ENCODE results near the gene LRIG2.
A peak's percentile ranks its signal among the peaks of the same experiment; 100 is the strongest.
"Not testable (repeated sequence)": the region's sequence is repeated elsewhere in the genome, so short reads cannot be mapped to it uniquely, and the experiment has no call there.

The LRIG2 gene, protein sequence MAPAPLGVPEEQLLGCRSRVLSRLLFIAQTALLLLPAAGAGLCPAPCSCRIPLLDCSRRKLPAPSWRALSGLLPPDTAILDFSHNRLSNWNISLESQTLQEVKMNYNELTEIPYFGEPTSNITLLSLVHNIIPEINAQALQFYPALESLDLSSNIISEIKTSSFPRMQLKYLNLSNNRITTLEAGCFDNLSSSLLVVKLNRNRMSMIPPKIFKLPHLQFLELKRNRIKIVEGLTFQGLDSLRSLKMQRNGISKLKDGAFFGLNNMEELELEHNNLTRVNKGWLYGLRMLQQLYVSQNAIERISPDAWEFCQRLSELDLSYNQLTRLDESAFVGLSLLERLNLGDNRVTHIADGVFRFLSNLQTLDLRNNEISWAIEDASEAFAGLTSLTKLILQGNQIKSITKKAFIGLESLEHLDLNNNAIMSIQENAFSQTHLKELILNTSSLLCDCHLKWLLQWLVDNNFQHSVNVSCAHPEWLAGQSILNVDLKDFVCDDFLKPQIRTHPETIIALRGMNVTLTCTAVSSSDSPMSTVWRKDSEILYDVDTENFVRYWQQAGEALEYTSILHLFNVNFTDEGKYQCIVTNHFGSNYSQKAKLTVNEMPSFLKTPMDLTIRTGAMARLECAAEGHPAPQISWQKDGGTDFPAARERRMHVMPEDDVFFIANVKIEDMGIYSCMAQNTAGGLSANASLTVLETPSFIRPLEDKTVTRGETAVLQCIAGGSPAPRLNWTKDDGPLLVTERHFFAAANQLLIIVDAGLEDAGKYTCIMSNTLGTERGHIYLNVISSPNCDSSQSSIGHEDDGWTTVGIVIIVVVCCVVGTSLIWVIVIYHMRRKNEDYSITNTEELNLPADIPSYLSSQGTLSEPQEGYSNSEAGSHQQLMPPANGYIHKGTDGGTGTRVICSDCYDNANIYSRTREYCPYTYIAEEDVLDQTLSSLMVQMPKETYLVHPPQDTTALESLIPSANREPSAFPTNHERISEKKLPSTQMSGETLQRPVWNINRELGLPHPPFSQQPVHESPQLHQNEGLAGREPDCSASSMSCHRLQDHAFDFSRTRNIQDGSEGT

DNA sequence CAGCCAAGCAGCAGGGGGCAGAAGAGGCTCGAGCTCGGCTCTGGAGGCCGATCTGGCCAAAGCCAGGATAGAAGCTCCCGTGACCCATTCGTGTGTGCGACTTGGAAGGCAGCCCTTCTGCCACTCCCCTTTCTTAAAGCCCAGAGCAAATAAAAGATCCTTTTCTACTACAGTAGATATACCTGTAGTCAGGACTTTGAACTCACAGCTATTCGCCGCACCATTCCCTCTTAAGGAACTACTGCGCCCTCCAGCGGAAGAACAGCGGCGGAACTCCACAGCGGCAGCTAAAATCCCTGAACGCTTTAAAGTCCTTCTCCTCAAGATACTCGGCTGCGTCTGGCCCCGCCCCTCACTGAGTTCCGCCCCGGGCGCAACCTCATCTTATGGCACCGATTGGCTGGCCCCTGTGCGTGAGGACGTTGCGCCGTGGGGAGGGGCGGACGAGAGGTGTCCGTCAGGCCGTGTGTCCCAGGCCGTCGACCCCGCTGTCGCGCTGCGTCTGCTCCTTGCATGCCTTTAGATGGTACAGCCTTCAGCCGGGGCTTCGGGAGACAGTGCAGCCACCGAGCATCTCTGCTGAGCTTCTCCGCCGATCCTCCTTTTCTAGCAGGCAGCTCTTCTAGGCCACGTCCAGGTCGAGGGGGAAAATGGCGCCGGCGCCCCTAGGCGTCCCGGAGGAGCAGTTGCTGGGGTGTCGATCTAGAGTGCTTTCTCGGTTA, at the start of gene LRIG2:
Gene LRIG2, plus strand, starts transcription at position 442 of the 722 bp plus-strand sequence. Its CDS starts 209 bp downstream, at position 651.
- DNase-seq (ENCODE audit: low spot score) = peak; percentile 98

DNA sequence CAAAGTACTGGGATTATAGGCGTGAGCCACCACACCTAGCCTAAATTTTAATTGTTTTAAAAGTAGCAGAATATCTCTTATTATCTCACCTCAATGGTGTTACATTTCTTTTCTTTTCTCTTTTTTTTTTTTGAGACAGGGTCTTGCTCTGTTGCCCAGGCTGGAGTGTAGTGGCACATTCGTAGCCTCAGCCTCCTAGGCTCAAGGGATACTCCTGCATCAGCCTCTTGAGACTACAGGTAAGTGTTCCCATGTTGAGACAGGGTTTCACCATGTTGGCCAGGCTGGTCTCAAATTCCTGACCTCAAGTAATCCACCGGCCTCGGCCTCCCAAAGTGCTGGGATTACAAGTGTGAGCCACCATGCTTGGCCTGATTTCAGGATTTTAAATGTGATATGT, 49.7 kb upstream of the LRIG2 start:
- not testable (repeated sequence) for DNase-seq (ENCODE audit: low spot score)

DNA sequence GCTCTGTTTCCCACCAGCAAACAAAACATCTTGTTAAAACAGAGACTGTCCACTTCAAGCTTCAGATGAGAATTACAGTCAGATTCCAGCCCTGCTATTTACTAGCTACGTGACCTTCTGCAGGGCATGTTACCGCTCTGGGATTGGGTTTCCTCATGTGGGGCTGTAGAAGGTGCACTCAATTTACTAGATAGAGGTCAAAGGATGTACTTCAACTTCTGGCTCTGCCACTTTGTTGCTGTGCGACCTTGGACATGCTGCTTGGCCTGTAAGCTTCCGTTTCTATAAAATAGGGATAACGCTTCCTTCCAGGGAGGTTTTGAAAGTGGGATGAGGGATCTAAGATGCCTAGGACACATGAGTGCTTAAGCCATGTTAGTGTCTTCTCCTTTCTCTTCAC, 46.0 kb upstream of the LRIG2 start:
- no peak for DNase-seq (ENCODE audit: low spot score)

DNA sequence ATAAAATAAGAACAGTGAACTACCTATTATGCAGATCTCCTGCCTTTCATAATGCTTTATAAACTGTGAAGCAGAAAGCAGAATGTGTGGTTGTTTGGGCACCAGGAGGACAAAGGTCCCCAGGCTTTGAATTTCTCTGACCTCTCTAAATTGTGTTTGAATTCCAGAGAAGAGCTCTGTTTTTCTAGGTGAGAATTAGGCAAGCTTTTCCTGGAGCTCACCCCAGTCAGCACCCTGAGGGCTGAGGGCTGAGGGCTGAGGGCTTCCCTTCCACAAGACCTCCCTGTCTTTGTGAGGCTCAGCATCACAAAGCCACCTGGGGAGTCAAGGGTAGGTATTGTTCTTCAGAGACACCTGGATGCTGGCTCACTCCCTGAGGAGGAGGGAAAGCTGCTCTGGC, 45.5 kb upstream of the LRIG2 start:
- DNase-seq (ENCODE audit: low spot score) = no peak

DNA sequence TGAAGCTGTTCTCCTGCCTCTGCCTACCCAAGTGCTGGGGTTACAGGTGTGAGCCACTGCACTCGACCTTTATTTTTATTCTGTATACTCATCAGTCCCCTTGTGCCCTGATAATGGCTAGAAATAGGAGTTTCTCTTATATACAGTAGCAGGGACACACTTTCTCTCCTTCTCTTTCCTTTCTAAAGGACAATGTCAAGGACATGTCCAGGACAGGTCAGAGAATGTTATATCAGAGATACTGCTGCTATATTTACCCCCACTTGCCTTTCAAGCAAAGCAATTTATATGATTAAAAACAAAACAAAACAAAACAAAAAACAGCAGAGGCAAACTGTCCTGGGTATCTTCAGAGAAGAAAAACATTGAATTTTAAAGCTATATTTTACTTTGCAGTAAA, 43.2 kb upstream of the LRIG2 start:
- DNase-seq (ENCODE audit: low spot score) = no peak

DNA sequence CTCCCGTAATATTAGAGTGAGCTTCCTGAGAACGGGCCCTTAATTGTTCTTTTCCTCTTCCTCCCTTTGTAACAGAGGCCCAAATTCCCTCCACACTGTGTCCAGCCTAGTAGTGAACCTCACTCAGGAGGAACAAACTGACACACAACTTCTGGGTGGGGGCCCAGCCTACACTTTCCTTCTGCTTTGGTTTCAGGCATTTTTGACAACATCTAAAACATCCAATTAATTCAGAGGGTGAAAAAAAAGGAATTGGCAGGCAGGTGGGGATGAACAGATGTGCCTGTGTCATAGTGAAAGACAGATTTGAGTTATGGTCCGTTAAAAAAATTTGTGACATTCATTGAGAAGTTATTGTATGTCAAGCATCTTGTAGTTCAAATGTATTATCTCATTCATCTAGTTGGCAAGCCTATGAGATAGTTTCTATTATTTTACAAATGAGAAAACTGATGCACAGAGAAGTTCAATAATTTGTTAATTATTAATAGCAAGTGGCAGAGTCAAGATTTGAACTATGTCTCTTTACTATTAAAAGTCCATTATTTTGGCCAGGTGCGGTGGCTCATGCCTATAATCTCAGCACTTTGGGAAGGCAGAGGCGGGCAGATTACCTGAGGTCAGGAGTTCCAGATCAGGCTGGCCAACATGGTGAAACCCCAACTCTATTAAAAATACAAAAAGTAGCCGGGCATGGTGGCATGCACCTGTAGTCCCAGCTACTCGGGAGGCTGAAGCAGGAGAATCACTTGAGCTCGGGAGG, 41.6 kb upstream of the LRIG2 start:
- no peak for DNase-seq (ENCODE audit: low spot score)

DNA sequence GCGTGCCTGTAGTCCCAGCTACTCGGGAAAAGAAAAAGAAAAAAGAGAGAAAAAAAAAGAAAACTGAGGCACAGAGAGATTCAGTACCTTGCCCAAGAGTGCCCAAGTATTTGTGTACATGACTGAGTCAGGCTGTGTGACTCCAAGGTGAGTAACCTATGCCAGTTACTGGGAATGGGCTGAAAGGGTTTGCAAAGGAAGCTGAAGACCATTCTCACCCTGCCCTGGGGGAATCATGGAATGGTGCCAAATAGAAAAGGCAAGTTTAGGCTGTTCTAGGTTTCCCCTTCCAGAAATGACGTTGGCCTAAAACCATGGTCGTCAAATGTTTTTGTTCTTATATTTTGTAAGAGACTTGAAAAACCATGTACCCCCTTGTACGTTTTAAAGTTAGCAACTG, 37.9 kb upstream of the LRIG2 start:
- no peak for DNase-seq (ENCODE audit: low spot score)

DNA sequence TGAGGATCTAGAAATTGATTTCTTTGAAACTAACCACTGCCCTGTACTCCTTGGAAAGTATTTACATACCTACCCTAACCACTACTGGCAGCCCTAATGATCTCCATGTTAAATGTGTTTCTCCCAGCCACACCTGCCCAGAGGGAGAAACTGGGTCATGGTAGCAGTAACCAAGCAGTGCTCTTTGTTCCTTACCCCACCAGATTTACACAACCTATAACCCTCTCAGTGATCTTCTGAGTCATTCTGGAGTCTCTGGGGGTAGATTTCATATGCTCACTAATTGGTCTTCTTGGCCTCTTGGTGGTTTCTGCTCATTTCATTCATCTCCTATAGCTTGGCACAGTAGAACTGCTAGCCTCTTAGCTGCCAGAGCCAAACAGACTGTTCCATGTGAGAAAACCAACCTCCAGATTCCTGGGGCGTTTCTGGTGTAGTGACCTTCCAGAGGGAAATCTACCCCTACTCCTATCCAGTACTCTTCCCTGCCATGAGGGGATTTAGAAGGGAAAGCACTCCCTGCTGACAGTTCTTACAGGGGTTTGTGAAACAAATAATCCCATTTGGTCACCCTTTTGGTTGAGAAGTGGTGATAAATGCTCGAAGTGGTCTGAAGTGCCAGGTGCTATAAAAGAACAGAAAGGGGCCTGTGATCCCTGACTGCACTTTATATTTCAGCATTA, 36.2 kb upstream of the LRIG2 start:
- no peak for DNase-seq (ENCODE audit: low spot score)

DNA sequence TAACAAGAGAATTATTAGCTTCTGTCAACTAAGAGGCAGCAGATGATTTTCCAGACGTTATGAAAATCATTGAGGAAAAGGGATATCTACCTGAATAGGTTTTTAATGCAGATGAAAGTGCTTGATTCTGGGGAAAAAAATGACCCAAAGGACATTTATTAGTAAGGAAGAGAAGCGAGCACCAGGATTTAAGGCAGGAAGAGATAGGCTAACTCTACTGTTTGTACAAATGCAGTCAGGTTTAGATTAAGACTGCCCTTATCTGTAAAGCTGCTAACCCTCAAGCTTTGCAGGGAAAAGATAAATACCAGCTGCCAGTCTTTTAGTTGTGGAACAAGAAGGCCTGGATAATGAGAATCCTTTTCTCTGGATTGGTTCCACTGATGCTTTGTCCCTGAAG, 33.0 kb upstream of the LRIG2 start:
- no peak for DNase-seq (ENCODE audit: low spot score)

DNA sequence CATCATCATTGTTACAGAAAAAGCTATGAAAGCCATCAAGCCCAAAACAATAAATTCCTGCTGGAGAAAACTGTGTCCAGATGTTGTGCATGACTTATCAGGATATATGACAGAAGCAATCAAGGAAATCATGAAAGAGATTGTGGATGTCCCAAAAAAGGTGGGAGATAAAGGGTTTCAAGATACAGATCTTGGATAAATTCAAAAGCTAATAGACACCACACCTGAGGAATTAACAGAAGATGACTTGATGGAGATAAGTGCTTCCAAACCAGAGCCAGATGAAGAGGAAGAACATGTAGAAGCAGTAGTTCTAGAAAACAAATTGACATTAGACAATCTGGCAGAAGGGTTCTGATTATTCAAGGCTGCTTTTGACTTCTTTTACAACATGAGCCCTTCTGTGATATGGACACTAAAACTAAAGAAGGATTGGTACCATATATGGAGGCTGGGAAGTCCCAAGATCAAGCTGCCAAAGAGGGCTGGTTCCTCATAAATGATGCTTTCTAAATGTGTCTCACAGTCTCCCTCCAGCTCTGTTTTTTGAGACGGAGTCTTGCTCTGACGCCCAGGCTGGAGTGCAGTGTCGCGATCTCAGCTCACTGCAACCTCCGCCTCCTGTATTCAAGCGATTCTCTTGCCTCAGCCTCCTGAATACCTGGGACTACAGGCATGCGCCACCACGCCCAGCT, 32.1 kb upstream of the LRIG2 start:
- no peak for DNase-seq (ENCODE audit: low spot score)

DNA sequence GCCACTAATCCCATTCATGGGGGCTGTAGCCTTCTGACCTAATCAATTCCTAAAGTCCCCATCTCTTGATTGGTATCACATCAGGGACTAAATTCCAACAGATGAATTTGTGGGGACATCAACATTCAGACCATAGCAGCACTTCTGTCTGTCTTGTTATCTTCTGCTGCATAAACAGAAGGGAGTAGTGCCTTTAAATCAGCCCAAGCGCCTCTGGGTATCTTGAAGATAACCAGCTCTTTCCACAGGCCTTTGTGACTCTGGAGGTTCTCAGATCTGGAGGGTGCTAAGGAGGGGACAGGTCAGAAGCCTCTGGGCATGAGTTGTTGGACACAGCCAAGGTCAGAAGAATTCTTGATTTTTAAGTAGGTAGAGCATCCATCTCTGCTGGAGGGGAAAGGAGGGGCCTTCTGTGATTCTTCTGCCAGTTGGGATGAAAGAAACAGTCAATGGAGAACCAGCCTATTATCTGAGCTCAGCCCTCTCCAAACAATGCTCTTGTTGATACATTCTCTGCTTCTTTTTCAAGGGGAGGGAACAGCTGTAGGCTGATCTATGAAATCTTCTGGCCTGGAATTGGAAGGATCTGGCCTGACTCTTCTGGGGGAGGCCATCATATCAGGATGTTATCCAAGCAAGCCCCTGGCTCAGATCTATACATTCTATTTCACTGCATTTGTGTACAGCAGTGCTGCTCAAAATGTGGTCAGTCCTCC, 31.3 kb upstream of the LRIG2 start:
- DNase-seq (ENCODE audit: low spot score) = no peak

DNA sequence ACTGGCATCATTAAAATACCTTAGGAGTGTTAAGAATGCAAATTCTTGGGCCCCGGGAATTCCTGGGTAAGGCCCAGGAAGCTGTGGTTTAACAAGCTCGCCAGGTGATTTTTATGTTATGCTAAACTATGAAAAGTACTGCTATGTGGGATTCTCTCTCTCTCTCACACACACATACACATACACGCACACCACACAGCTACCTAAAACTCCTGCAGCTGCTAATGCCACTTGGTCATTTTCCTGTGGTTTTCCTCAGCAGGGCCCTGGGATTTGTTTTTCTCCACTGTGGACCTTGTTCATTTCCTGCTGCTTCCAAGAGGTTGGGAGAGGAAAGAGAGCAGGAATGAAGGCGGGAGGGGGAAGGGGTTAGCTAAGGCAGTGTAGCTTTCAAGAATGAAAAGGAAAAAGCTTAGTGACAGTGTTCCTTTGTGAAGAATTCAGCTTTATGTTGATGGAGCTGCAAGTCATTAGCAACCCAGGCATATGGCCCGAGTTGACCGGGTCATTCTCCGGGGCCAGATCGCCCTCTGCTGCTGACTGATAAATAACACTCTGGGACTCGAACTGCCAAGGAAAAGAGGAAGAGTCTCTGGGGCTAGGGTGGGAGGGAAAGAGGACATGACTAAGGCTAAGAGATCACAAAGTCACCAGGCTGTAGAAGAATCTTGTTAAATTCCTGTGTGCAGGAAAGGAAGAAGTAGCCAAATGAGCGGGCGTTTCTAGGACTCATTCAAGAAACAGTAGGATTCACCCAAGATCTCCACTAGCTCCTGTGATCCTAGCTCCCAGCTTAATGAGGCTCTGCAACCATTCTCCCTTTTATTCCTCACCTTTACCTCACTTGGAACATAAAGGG, 30.5 kb upstream of the LRIG2 start:
- peak; percentile 70 for DNase-seq (ENCODE audit: low spot score)

DNA sequence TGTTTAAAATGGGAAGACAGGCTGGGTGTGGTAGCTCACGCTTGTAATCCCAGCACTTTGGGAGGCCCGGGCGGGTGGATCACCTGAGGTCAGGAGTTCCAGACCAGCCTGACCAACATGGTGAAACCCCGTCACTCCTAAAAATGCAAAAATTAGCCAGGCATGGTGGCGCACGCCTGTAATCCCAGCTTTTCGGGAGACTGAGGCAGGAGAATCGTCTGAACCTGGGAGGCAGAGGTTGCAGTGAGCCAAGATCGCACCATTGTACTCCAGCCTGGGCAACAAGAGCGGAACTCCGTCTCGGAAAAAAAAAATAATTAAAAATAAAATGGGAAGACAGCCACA, 29.9 kb upstream of the LRIG2 start:
- not testable (repeated sequence) for DNase-seq (ENCODE audit: low spot score)

DNA sequence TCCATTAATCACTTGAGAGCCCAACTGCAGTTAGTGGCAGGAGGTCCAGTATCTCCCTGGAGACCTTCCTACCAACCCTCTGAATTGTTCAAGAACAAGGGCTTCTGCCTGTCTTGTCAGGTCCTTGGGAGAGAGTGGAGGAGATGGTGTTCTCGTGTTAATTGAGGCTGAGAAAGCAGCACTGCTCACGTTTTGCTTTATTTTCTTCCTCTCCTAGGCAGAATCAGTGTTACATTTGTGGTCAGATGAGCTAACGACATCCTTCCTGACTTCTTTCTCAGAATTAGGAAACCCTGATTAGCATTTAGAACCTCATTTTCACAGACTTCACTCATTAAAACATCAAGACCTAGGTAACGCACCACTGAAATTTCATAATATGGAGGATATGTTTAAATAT, 26.4 kb upstream of the LRIG2 start:
- DNase-seq (ENCODE audit: low spot score) = no peak

DNA sequence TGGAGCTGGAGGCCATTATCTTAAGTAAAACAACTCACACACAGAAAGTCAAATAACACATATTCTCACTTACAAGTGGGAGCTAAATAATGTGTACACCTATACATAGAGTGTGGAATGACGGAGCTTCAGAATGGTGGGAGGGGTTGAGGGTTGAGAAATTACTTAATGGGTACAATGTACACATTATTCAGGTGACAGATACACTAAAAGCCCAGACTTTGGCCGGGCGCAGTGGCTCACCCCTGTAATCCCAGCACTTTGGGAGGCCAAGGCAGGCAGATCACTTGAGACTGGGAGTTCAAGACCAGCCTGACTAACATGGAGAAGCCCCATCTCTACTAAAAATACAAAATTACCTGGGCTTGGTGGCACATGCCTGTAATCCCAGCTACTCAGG, 24.9 kb upstream of the LRIG2 start:
- no peak for DNase-seq (ENCODE audit: low spot score)

DNA sequence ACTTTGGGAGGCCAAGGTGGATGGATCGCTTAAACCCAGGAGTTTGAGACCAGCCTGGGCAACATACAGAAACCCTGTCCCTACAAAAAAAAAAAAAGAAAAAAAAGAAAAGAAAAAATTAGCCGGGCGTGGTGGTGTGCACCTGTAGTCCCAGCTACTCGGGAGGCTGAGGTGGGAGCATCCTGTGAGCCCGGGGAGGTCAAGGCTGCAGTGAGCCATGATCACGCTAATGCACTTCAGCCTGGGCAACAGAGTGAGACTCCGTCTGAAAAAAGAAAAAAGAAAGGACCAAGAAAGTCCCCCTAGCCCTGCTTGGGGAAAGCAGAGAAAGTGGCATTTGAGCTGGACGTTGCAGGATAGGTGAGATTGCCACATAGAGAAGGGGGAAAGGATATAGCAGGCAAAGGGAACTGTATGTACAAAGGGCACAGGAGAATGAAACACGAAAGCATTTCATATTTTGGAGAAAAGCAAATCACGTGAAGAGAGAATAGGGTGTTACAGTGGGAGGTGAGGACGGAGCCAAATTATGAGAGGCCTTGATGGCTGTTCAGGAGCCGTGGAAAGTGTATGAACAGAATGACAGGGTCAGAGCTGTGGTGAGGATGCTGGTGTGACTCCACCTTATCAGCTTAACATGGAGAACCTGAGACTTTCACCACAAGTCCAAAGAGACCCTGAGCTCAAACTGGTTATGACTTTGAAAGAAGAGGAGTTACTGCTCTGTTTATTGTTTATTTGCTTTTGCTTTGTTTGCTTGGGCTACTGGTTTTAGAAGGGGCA, 19.5 kb upstream of the LRIG2 start:
- no peak for DNase-seq (ENCODE audit: low spot score)

DNA sequence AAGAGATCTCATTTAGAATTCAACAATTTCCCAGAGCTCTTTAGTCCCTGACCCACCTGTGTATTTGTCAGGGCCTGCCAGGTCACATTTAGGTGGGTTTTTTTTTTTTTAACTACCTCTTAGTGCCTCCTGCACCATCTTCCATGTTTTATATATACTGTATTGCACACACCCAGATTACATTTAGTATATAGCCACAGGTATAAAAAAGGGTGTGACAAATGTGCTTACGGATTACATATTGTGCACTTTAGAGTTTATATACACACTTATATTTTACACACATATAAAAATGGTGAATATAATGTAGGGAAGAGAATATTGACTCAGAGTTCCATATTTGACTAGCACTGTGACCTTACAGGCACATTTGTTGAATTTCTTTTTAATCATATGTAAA, 17.4 kb upstream of the LRIG2 start:
- no peak for DNase-seq (ENCODE audit: low spot score)

DNA sequence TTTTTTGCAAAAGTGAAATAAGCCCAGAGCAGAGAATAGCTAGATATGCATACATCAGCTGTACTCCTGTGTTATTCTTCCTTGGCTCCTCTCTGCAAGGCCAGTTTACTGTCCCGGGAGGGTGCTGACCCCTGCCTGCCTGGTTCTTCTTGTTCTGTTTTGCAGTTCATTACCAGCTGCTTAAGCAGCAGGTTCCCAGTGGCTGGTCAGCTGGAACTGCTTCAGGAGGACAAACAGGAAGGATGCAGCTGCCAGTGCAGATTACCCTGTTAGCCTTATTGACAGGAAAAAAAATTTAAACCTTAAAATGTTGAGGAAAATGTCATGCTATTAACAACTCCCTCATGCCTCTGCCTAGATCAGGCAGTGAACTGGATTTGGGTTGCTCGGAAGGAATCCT, 16.0 kb upstream of the LRIG2 start:
- DNase-seq (ENCODE audit: low spot score) = no peak
